GM12878 (cell line): Measurements from ENCODE around the gene GRIK5. TPM values are rescaled to one million over a fixed set of nuclear protein-coding genes. Genes with fewer than 3 reads are reported as not detected.

ENCODE experiments used
- ATAC-seq: fragments of 200-7000 bp; cut with Tn5 transposase; 3 replicates; pipeline ENCODE4 v1.9.1; 2020; ENCODE audit warnings: mild to moderate bottlenecking, moderate library complexity
- BruUV-seq: library from RNA; stranded (reverse); fragments of 400-500 nt; replicated peaks from 2 replicates; lab custom pipeline; 2021; lab: Mats Ljungman, UMichigan
- CTCF ChIA-PET: fragments of 300-600 bp; sonication (Branson Sonifier 250); formaldehyde crosslinking; extraction: SDS; loops from one replicate; lab custom pipeline; 2021; ENCODE audit warnings: inconsistent platforms; lab: Yijun Ruan, JAX
- POLR2A ChIA-PET: fragments of 350-600 bp; formaldehyde crosslinking; extraction: SDS; loops from one replicate; lab custom pipeline; 2021; ENCODE audit warnings: inconsistent platforms; lab: Charles Lee
- RAD21 ChIA-PET: fragments of 300-600 bp; sonication (Branson Sonifier 250); formaldehyde crosslinking; loops from one replicate; lab custom pipeline; 2023; ENCODE audit warnings: antibody characterized with exemption; ENCODE audit not compliant: unreplicated experiment; lab: Charles Lee
- SMC1A ChIA-PET: fragments of 300-600 bp; sonication (Branson Sonifier 250); formaldehyde crosslinking; loops from one replicate; lab custom pipeline; 2023; ENCODE audit not compliant: unreplicated experiment, uncharacterized antibody; lab: Charles Lee
- DNase-seq: peaks from one replicate; pipeline ENCODE4 v3.0.0-alpha.2; 2011; ENCODE audit warnings: low read depth, low spot score
- FAIRE-seq: peaks from 3 replicates; lab custom pipeline; 2011; peaks lifted over from hg19 to GRCh38; lab: Jason Lieb, UNC
- H2AFZ ChIP-seq: 2 replicates; pipeline ENCODE4 v1.6.0; 2011; ENCODE audit warnings: low read depth, low read length, control low read depth; ENCODE audit not compliant: control insufficient read depth
- H3K27ac ChIP-seq: 2 replicates; pipeline ENCODE4 v1.5.1; 2011; ENCODE audit warnings: control low read depth; ENCODE audit not compliant: control insufficient read depth, insufficient read depth
- H3K27me3 ChIP-seq, 2 experiments: replicated peaks in 1 of 2; 2 replicates each; pipeline versions ENCODE4 v1.6.0 to v1.6.1; 2011; ENCODE audit warnings: low read length in 1 of 2; ENCODE audit not compliant: control insufficient read depth in 2 of 2, insufficient read depth in 2 of 2
- H3K36me3 ChIP-seq, 2 experiments: 2 replicates each; pipeline ENCODE4 v1.5.1; 2011; ENCODE audit warnings: low read length in 1 of 2; ENCODE audit not compliant: control insufficient read depth in 2 of 2, insufficient read depth in 2 of 2
- H3K4me1 ChIP-seq: 2 replicates; pipeline ENCODE4 v1.6.1; 2011; ENCODE audit warnings: mild to moderate bottlenecking, low read length, moderate library complexity, mixed read lengths; ENCODE audit not compliant: control insufficient read depth, insufficient read depth
- H3K4me2 ChIP-seq: 2 replicates; pipeline ENCODE4 v1.6.0; 2011; ENCODE audit warnings: control low read depth; ENCODE audit not compliant: control insufficient read depth, insufficient read depth
- H3K4me3 ChIP-seq: fragments of 200-600 bp; sonication (generic); 2 replicates; pipeline ENCODE4 v1.5.1; 2016
- H3K79me2 ChIP-seq: 2 replicates; pipeline ENCODE4 v1.6.0; 2011; ENCODE audit warnings: low read length; ENCODE audit not compliant: control insufficient read depth, insufficient read depth
- H3K9ac ChIP-seq: 2 replicates; pipeline ENCODE4 v1.8.0; 2011; ENCODE audit warnings: low read length, control low read depth, mixed read lengths; ENCODE audit not compliant: control insufficient read depth, insufficient read depth
- H3K9me3 ChIP-seq: replicated peaks from 3 replicates; pipeline ENCODE4 v1.5.1; 2011; ENCODE audit warnings: mild to moderate bottlenecking, low read length; ENCODE audit not compliant: control insufficient read depth, insufficient read depth
- H4K20me1 ChIP-seq: 2 replicates; pipeline ENCODE4 v1.6.0; 2011; ENCODE audit not compliant: control insufficient read depth, insufficient read depth
- BMI1 ChIP-seq: fragments of 450-650 bp; IDR thresholded peaks from 2 replicates; pipeline ENCODE4 v1.6.1; 2016; ENCODE audit warnings: mild to moderate bottlenecking, moderate library complexity, borderline replicate concordance
- ESRRA ChIP-seq: IDR thresholded peaks from 2 replicates; pipeline ENCODE4 v1.6.1; 2012; ENCODE audit warnings: mild to moderate bottlenecking, low read length, improper control_type of control experiment
- RAD51 ChIP-seq: fragments of 450-650 bp; IDR thresholded peaks from 2 replicates; pipeline ENCODE4 v1.6.1; 2016; ENCODE audit warnings: moderate library complexity, mild to moderate bottlenecking, inconsistent platforms
- RB1 ChIP-seq: fragments of 450-650 bp; formaldehyde crosslinking; IDR thresholded peaks from 2 replicates; pipeline ENCODE4 v1.6.1; 2017; ENCODE audit warnings: mild to moderate bottlenecking, borderline replicate concordance
- SMAD5 ChIP-seq: IDR thresholded peaks from 2 replicates; pipeline ENCODE4 v1.6.1; 2016; ENCODE audit warnings: antibody characterized with exemption, low read depth
- STAT1 ChIP-seq: fragments of 450-650 bp; conservative IDR thresholded peaks from 2 replicates; pipeline ENCODE4 v1.6.1; 2014; ENCODE audit warnings: antibody characterized with exemption, mild to moderate bottlenecking
- YY1 ChIP-seq: IDR thresholded peaks from 2 replicates; pipeline ENCODE4 v1.6.1; 2011; ENCODE audit warnings: low read depth, mild to moderate bottlenecking, low read length
- WGBS: methylation state at CpG from one replicate; pipeline ENCODE4 v1.1.6; 2016; ENCODE audit warnings: low lambda C conversion rate; ENCODE audit not compliant: insufficient replicate concordance, insufficient coverage; ENCODE audit errors: missing lambda C conversion rate; 5-methylcytosine and 5-hydroxymethylcytosine counted together
- in situ Hi-C: fragments of 300-500 bp; cut with MboI; formaldehyde crosslinking; loops from 9 replicates; pipeline ENCODE4 v1.14.3; 2018; ENCODE audit warnings: mixed read lengths
- intact Hi-C: fragments of 100-400 bp; cut with micrococcal nuclease; formaldehyde crosslinking; loops from one replicate; pipeline ENCODE4 v1.14.2; 2022; ENCODE audit not compliant: unreplicated experiment
- polyA plus RNA-seq, 11 experiments: library from polyadenylated mRNA; depleted of rRNA in 4 of 11; unstranded in 6 of 11; stranded (reverse) in 5 of 11; fragments of >200 nt; fragmentation: Nextera tagmentation in 4 of 11; fragmentation: Illumina TruSeq in 1 of 11; extraction: Ambion mirVana in 4 of 11; extraction: Trizol in 1 of 11; gene quantifications; 1 replicate in 1 of 11; 2 replicates in 10 of 11; pipeline versions ENCODE4 v1.2.1 to v1.2.3, GENCODE V29; 2011 to 2016; ENCODE audit warnings: inconsistent platforms in 2 of 11, missing spikeins in 2 of 11, low read depth in 1 of 11
- total RNA-seq, 4 experiments: library from RNA; depleted of rRNA in 3 of 4; stranded (reverse); fragments of >200 nt in 3 of 4; fragmentation: Illumina TruSeq in 1 of 4; extraction: Trizol in 1 of 4; gene quantifications; 2 replicates each; pipeline versions ENCODE4 v1.2.1 to v1.2.3, GENCODE V29; 2013 to 2021
- TF ChIP-seq, protein P1 (sequence below): fragments of 450-650 bp; IDR thresholded peaks from 2 replicates; pipeline ENCODE4 v1.6.1; 2016; ENCODE audit warnings: mild to moderate bottlenecking
- TF ChIP-seq, protein P2 (sequence below): fragments of 450-650 bp; formaldehyde crosslinking; IDR thresholded peaks from 2 replicates; pipeline ENCODE4 v1.4.0; 2020; ENCODE audit warnings: mild to moderate bottlenecking, moderate library complexity
- TF ChIP-seq, protein P3 (sequence below): IDR thresholded peaks from 2 replicates; pipeline ENCODE4 v1.6.1; 2012; ENCODE audit warnings: mild to moderate bottlenecking, low read depth, low read length
- TF ChIP-seq, protein P4 (sequence below): fragments of 450-650 bp; conservative IDR thresholded peaks from 2 replicates; pipeline ENCODE4 v1.6.1; 2017; ENCODE audit warnings: mild to moderate bottlenecking, moderate library complexity

Gene GRIK5
- total and polyA plus RNA-seq, 10 of the 15 experiments (the other 5 are each of a cell fraction or from before 2014, with no cell fraction given) = 0.03 to 0.23 (median 0.07) TPM; not detected in 3

DNA sequence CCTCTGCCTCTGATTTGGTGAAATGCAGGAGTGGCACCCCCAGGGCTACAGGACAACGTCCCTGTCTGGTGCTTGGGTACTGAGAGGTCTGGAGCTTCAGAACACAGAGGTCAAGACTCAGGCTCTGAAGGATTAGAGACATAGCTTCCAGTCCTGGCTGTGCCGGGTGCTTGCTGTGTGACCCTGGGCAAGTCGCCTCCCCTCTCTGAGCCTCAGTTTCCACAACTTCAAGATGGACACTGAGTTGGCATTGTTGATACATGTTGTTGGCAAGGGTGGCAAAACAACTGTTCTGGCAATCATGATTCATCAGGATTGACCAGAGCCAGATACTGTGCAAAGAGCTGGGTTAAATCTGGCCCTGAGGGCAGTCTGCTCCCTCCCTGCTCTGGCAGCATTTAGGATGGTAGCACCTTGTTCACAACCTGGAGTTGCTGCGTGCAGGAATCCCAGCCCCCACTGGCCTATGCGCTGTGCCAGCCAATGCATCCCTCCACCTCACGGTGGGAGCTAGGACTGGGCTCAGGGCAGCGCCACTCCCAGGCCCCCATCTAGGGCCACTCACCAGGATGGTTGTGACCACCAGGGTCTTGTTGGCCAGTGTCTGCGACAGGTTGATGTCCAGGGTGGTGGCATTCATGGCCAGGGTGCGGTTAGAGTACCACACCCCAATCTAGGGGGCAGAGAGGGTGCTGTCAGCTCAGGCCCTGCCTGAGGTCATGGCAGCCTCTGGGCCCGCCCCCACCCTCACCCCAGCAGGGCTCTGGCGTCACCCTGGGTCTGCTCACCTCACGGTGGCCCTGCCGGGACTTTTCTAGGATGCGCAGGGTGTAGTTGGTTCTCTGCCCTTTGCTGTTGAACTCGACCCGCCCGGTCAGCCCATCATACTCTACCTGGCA lies 16.7 kb downstream of the GRIK5 start:
- POLR2A ChIA-PET = no interaction called here
- TF ChIP-seq RAD51 (no peak), ESRRA (no peak), SMAD5 (no peak), BMI1 (no peak), RB1 (no peak), STAT1 (no peak), YY1 (no peak)
- TF ChIP-seq, protein P1, sequence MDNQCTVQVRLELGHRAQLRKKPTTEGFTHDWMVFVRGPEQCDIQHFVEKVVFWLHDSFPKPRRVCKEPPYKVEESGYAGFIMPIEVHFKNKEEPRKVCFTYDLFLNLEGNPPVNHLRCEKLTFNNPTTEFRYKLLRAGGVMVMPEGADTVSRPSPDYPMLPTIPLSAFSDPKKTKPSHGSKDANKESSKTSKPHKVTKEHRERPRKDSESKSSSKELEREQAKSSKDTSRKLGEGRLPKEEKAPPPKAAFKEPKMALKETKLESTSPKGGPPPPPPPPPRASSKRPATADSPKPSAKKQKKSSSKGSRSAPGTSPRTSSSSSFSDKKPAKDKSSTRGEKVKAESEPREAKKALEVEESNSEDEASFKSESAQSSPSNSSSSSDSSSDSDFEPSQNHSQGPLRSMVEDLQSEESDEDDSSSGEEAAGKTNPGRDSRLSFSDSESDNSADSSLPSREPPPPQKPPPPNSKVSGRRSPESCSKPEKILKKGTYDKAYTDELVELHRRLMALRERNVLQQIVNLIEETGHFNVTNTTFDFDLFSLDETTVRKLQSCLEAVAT = no peak
- TF ChIP-seq, protein P2, sequence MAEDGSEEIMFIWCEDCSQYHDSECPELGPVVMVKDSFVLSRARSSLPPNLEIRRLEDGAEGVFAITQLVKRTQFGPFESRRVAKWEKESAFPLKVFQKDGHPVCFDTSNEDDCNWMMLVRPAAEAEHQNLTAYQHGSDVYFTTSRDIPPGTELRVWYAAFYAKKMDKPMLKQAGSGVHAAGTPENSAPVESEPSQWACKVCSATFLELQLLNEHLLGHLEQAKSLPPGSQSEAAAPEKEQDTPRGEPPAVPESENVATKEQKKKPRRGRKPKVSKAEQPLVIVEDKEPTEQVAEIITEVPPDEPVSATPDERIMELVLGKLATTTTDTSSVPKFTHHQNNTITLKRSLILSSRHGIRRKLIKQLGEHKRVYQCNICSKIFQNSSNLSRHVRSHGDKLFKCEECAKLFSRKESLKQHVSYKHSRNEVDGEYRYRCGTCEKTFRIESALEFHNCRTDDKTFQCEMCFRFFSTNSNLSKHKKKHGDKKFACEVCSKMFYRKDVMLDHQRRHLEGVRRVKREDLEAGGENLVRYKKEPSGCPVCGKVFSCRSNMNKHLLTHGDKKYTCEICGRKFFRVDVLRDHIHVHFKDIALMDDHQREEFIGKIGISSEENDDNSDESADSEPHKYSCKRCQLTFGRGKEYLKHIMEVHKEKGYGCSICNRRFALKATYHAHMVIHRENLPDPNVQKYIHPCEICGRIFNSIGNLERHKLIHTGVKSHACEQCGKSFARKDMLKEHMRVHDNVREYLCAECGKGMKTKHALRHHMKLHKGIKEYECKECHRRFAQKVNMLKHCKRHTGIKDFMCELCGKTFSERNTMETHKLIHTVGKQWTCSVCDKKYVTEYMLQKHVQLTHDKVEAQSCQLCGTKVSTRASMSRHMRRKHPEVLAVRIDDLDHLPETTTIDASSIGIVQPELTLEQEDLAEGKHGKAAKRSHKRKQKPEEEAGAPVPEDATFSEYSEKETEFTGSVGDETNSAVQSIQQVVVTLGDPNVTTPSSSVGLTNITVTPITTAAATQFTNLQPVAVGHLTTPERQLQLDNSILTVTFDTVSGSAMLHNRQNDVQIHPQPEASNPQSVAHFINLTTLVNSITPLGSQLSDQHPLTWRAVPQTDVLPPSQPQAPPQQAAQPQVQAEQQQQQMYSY (CRISPR knock-in tag) = no peak
- TF ChIP-seq, protein P3, sequence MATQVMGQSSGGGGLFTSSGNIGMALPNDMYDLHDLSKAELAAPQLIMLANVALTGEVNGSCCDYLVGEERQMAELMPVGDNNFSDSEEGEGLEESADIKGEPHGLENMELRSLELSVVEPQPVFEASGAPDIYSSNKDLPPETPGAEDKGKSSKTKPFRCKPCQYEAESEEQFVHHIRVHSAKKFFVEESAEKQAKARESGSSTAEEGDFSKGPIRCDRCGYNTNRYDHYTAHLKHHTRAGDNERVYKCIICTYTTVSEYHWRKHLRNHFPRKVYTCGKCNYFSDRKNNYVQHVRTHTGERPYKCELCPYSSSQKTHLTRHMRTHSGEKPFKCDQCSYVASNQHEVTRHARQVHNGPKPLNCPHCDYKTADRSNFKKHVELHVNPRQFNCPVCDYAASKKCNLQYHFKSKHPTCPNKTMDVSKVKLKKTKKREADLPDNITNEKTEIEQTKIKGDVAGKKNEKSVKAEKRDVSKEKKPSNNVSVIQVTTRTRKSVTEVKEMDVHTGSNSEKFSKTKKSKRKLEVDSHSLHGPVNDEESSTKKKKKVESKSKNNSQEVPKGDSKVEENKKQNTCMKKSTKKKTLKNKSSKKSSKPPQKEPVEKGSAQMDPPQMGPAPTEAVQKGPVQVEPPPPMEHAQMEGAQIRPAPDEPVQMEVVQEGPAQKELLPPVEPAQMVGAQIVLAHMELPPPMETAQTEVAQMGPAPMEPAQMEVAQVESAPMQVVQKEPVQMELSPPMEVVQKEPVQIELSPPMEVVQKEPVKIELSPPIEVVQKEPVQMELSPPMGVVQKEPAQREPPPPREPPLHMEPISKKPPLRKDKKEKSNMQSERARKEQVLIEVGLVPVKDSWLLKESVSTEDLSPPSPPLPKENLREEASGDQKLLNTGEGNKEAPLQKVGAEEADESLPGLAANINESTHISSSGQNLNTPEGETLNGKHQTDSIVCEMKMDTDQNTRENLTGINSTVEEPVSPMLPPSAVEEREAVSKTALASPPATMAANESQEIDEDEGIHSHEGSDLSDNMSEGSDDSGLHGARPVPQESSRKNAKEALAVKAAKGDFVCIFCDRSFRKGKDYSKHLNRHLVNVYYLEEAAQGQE = no peak
- TF ChIP-seq, protein P4, sequence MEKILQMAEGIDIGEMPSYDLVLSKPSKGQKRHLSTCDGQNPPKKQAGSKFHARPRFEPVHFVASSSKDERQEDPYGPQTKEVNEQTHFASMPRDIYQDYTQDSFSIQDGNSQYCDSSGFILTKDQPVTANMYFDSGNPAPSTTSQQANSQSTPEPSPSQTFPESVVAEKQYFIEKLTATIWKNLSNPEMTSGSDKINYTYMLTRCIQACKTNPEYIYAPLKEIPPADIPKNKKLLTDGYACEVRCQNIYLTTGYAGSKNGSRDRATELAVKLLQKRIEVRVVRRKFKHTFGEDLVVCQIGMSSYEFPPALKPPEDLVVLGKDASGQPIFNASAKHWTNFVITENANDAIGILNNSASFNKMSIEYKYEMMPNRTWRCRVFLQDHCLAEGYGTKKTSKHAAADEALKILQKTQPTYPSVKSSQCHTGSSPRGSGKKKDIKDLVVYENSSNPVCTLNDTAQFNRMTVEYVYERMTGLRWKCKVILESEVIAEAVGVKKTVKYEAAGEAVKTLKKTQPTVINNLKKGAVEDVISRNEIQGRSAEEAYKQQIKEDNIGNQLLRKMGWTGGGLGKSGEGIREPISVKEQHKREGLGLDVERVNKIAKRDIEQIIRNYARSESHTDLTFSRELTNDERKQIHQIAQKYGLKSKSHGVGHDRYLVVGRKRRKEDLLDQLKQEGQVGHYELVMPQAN = no peak

More for the DNA sequence above, 16.7 kb downstream of the GRIK5 start:
- in situ Hi-C loops (no loop called here), intact Hi-C loops (no loop called here)
- SMC1A ChIA-PET = no interaction called here
- H3K4me1 ChIP-seq = no peaks in the 10 kb centered on the region
- H3K79me2 ChIP-seq = no peaks in the 10 kb centered on the region
- H3K27ac ChIP-seq = no peak overlapping the region
- H2AFZ ChIP-seq = no peak overlapping the region
- no TSS peak for BruUV-seq
- DNase-seq = no peak
- no peak for FAIRE-seq
- RAD21 ChIA-PET = no interaction called here
- H3K9me3 ChIP-seq = no peaks in the 10 kb centered on the region
- no peaks in the 10 kb centered on the region for H4K20me1 ChIP-seq
- no peaks in the 10 kb centered on the region for H3K36me3 ChIP-seq
- H3K9ac ChIP-seq = no peak overlapping the region
- WGBS = 36% methylated on average over 16 of the region's 17 CpGs
- ATAC-seq = no peak
- no peak overlapping the region for H3K4me3 ChIP-seq
- H3K27me3 ChIP-seq = no peaks in the 10 kb centered on the region; a peak in 1 of 4 replicates
- H3K4me2 ChIP-seq = no peak overlapping the region
- CTCF ChIA-PET = interaction anchor here (1.8 to 2.1 kb wide), 2 partner anchors 18 kb away, joined by 5 to 6 read pairs; no protein-coding TSS in a partner anchor
